ENCODE data around the gene CLTA.
"Not testable (repeated sequence)": the region's sequence is repeated elsewhere in the genome, so short reads cannot be mapped to it uniquely, and the experiment has no call there.

GRCh38 chr9:36180243-36180642 is 10.5 kb upstream of the CLTA start:
- not testable (repeated sequence) for TF ChIP-seq CTCF, POLR2A (IDR thresholded peaks at IDR 0.05)
